ENCODE results near the gene MYH9. TPM values are rescaled to one million over a fixed set of nuclear protein-coding genes. Genes with fewer than 3 reads are reported as not detected.
"Not testable (repeated sequence)": the region's sequence is repeated elsewhere in the genome, so short reads cannot be mapped to it uniquely, and the experiment has no call there.

The MYH9 gene
- total RNA-seq, 1 experiment from 2014 or later = 308 TPM

DNA sequence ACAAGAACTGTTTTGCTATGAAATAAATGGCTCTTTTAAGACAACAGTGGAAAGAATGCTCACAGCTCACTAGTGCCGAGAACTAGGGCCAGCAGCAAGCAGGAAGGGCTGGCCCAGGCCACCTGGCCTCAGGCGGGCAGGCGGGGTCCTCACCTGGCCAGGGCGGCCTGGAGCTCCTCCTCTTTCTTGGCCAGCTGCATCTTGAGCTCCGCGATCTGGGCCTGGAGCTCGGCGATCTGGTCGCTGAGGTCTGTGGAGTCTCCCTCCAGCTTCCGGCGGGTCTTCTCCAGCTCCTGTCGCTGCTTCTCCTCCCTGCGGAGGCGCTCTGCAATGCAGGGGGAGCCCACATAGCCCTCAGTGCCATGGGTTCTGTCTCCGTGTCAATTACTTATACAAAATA, 91.1 kb downstream of the MYH9 start:
- no peak for DNase-seq (ENCODE audit: low read depth)

GRCh38 chr22:36295247-36295646, 92.5 kb downstream of the MYH9 start:
- DNase-seq (ENCODE audit: low read depth) = no peak

- no peak for DNase-seq (ENCODE audit: low read depth)
These were observed 93.0 kb downstream of the MYH9 start for GRCh38 chr22:36294801-36295200.

DNA sequence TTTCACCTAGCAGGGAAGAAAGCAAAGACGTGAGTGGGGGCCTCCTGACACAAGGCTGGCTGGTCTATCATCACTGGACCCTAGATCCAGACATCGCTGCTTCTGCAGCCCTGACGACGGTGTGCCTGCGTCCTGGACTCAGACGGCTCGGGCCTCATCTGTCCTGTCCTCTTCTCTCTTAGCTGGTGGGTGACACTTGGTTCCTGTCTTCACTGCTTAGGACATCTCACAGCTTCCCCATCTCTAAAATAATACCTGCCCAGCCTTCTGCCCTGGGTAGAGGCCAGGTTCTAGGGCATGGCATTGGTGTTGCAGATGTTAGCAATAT, 93.5 kb downstream of the MYH9 start:
- no peak for DNase-seq (ENCODE audit: low read depth)

DNA sequence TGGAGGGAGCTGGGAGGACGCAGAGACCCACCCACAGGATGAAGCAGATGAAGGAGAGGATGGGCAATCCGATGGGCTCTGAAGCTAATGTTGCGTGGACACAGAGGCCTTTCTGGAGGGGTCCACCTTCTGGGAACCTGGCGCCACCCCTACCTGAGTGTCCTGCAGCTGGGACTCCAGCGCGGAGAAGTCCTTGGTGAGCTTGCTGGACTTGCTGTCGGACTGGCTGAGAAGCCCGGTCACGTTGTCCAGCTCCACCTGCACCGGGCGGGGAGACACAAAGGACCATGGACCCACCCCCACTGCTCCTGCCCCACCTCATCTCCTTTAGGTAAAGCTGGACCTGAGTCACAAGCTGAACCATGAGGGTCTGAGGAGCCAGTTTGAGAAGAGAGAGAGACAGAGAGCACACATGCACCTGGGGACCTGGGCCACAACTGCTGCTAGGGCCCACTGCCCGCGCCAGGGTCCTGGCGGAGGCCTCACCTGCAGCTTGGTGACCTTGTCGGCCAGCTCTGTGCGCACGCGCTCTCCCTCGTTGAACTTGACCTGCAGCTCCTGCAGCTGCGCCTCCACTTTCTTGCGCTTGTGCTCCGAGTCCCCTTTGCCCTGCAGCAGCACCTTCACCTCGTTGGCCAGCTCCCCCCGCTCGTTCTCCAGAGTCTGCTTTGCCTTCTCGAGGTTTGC, 94.0 kb downstream of the MYH9 start:
- DNase-seq (ENCODE audit: low read depth) = no peak

- no peak for DNase-seq (ENCODE audit: low read depth)
These were observed 94.8 kb downstream of the MYH9 start for GRCh38 chr22:36292823-36293530.

DNA sequence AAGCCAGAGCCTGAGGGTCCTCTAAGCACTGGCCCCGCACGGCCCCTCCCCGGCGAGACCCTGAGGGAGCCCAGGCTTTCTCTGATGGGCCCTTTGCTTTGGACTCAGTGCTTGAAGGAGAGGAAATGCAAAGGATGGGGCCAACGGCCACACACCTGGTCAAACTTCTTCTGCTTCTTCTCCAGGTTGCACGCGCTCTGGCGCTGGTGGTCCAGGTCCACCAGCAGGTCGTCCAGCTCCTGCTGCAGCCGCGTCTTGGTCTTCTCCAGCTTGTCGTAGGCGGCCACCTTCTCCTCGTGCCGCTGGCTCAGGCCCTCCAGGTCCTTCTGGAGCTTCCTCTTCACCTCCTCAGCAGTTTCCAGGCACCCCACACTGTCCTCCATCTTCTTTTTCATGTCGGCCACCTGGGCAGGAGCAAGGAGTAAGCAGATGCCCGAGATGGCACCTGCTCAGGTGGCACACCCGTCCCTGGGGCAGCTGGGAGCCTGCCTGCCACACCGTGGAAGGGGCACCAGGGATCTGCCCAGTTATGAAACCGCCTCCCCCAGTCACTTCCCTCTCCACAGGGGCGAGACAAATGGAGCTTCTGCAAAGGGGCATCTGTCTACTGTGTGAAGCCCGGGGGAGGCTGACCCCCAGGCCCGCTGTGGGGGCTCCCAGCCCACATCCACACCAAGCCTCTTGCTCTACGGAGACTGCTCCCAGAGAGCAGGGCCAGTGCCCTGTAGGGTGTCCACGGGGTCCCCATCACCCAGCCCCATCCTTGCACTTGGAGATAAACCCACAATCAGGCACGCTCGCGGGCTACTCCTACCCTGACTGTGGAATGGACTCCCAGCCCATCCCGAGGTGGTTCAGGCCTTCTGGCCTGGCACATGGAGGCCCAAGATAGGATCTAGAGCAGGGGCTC, 95.7 kb downstream of the MYH9 start:
- DNase-seq (ENCODE audit: low read depth) = no peak

DNA sequence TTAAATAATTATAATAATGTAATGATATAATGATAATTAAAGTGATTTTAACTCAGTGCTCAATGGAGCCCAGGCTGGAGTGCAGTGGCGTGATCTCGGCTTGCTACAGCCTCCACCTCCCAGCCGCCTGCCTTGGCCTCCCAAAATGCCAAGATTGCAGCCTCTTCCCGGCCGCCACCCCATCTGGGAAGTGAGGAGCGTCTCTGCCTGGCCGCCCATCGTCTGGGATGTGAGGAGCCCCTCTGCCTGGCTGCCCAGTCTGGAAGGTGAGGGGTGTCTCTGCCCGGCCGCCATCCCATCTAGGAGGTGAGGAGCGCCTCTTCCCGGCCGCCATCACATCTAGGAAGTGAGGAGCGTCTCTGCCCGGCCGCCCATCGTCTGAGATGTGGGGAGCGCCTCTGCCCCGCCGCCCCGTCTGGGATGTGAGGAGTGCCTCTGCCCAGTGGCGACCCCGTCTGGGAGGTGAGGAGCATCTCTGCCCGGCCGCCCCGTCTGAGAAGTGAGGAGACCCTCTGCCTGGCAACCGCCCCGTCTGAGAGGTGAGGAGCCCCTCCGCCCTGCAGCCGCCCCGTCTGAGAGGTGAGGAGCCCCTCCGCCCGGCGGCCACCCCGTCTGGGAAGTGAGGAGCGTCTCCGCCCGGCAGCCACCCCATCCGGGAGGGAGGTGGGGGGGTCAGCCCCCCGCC, 97.2 kb downstream of the MYH9 start:
- DNase-seq (ENCODE audit: low read depth) = not testable (repeated sequence)

- not testable (repeated sequence) for DNase-seq (ENCODE audit: low read depth)
These were observed 97.8 kb downstream of the MYH9 start for GRCh38 chr22:36289948-36290371.

GRCh38 chr22:36289406-36289870, 98.3 kb downstream of the MYH9 start:
- DNase-seq (ENCODE audit: low read depth) = no peak

DNA sequence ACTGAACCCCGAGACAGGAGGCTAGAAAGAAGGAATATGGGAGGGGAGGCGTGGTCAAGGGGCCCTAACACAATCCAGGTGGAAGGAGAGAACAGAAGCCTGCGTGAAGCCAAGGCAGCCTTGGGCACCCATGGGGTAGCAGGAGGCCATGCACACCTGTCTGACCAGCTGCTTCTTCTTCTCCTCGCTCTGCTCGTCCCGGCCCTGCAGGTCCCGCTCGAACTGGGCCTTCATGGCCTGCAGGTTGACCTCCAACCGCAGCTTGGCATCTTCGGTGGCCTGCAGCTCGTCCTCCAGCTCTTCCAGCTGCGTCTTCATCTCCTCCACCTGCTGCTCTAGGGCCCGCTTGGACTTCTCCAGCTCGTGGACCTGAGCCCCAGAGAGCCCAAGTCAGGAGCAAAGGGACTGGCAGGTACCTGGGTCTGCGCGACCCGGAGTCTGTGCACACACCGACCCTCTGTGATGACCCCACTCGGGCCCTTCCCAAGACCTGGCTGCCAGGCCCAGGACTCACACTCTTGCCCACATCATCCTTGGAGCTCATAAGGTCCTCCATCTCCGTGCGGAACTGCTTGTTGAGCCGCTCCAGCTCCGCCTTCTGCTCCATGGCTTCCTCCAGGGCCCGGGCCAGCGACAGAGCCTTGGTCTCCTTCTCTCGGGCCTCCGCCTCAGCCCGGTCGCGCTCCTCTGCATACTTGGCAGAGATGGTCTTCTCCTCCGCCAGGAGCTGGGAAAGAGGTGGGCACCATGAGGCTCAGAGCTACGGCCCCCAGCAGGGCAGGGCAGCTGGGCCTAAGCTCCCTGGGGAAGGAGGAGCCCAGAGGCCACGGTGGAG, 99.0 kb downstream of the MYH9 start:
- no peak for DNase-seq (ENCODE audit: low read depth)

- DNase-seq (ENCODE audit: low read depth) = no peak
These were observed 99.8 kb downstream of the MYH9 start for GRCh38 chr22:36287881-36288515.

DNA sequence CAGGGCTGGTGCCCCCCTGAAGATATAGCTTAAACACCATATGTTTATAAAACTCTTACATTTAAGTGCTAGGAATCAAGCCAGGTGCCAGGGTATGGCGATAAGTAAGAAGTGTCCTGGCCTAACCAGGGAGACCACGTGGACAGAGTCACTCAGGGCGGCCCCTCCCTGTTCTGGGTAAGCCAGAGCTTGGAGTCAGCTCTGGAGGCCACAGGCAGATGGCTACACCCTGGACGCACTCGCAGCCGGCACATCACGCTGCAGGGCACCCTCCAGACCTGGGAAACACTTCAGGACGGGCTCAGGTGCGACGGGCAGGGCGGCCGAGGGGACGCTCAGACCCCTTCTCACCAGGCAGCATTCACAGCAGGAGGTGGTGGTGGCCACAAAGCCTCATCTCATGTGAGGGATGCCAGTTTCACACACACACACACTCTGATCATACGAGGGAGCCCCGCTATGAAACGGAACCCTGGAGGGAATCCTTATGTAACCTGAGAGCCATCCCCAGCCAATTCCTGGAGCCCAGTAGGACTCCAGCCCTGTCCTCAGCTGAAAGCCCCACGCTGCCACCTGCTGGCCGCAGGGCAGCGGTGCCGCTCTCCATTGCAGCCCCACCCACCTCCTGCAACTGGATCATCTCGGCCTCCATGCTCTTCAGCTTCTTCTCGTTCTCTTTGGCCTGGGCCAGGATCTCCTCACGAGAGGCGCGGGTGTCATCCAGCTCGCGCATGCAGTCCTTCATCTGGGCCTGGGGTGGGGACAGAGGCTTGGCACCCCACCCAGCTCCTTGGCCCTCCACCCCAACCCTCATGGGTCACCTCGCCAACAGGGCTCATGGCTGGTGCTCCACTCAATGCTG, 101.4 kb downstream of the MYH9 start:
- peak; percentile 79 for DNase-seq (ENCODE audit: low read depth)

DNA sequence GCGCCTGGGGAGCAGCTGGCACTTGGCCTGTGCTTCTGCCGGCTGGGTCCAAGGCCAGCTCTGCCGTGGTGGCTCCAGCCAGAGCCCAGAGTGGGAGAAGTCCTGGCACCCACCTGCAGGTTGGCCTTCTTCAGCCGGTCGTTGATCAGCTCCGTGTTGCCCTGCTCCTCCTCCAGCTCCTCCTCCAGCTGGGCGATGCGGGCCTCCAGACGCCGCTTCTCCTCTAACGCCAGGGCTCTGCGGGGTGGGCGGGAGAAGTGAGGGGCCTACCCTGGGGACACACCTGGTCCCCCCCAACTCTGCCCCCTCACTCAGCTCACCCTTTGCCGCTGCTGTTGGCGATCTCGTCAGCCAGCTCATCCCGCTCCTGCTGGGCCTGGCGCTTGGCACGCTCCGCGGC, 102.2 kb downstream of the MYH9 start:
- no peak for DNase-seq (ENCODE audit: low read depth)

GRCh38 chr22:36285017-36285416, 102.8 kb downstream of the MYH9 start:
- DNase-seq (ENCODE audit: low read depth) = no peak

DNA sequence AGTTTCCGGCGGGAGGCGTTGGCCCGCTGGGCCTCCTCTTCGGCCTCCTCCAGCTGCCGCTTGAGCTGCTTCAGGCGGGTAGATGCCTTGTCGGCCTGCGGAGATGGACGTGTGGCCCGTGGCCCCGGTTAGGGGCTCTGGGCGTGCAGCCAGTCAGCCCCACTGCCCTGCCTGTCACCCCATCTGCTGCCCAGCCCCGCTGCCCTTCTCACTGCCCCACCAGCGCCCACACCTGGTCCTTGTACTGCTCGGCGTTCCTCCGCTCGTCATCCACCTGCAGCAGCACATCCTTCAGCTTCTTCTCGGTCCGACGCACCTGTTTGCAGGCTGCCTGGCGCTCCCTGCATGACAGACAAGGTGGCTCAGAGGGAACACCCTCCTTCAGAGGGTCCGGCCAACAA, 103.6 kb downstream of the MYH9 start:
- DNase-seq (ENCODE audit: low read depth) = no peak

- no peak for DNase-seq (ENCODE audit: low read depth)
These were observed 105.4 kb downstream of the MYH9 start for GRCh38 chr22:36282328-36282831.

- DNase-seq (ENCODE audit: low read depth) = no peak
These were observed 105.9 kb downstream of the MYH9 start for GRCh38 chr22:36281781-36282327.

DNA sequence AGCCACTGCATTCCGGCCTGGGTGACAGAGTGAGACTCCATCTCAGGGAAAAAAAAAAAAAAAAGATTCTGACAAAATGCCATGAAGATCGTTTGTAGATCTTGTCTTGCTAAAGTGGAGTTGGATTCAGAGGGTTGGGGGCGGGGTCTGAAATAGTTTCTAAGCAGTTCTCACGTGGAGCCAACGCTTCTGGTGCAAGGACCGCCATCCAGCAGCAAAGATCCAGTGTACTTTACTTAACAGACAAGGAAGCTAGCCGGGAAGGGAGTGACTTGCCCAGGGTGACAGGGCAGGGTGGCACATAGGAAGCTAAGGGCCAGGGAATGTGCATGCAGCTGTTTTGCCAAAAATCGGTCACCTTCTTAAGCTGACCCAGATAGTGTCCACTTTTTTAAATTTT, 107.4 kb downstream of the MYH9 start:
- DNase-seq (ENCODE audit: low read depth) = no peak

All from HT1080 (cell line).